Lung (tissue), 12 donors: Measurements from ENCODE around the gene ZFAND3. TPM values are rescaled to one million over a fixed set of nuclear protein-coding genes. Genes with fewer than 3 reads are reported as not detected.
A peak's percentile ranks its signal among the peaks of the same experiment; 100 is the strongest.

Experiments
- ATAC-seq: fragments of 200-7000 bp; cut with Tn5 transposase; one replicate; pipeline ENCODE4 v1.9.1; 2020; ENCODE audit warnings: moderate number of reproducible peaks; ENCODE audit not compliant: insufficient read depth, low FRiP score
- DNase-seq, 3 donors: peaks; one replicate each; pipeline ENCODE4 v3.0.0-alpha.2; 2013 to 2017
- H3K27ac ChIP-seq, 2 donors: one replicate each; pipeline ENCODE4 v1.5.1; 2013; ENCODE audit warnings: mild to moderate bottlenecking in 2 of 2, moderate library complexity in 2 of 2, control low read depth in 1 of 2, inconsistent platforms in 1 of 2, low read depth in 1 of 2, low read length in 1 of 2
- H3K27me3 ChIP-seq, 3 donors: one replicate each; pipeline ENCODE4 v1.5.1; 2013; ENCODE audit warnings: low read length in 2 of 3; ENCODE audit not compliant: control insufficient read depth in 3 of 3, insufficient read depth in 3 of 3
- H3K36me3 ChIP-seq, 4 donors: one replicate each; pipeline ENCODE4 v1.5.1; 2013; ENCODE audit warnings: low read length in 4 of 4, mild to moderate bottlenecking in 1 of 4, moderate library complexity in 1 of 4; ENCODE audit not compliant: control insufficient read depth in 4 of 4, insufficient read depth in 4 of 4
- H3K4me1 ChIP-seq, 5 donors: one replicate each; pipeline ENCODE4 v1.5.1; 2013; ENCODE audit warnings: low read length in 5 of 5, mild to moderate bottlenecking in 2 of 5, moderate library complexity in 1 of 5; ENCODE audit not compliant: control insufficient read depth in 5 of 5, insufficient read depth in 5 of 5
- H3K4me3 ChIP-seq: one replicate; pipeline ENCODE4 v1.5.1; 2013; ENCODE audit warnings: mild to moderate bottlenecking, control low read depth, moderate library complexity
- H3K9ac ChIP-seq, 2 donors: one replicate each; pipeline ENCODE4 v1.5.1; 2013; ENCODE audit warnings: low read length in 2 of 2, control low read depth in 1 of 2; ENCODE audit not compliant: insufficient read depth in 1 of 2
- H3K9me3 ChIP-seq, 4 donors: one replicate each; pipeline ENCODE4 v1.5.1; 2013; ENCODE audit warnings: low read length in 3 of 4, mild to moderate bottlenecking in 1 of 4, moderate library complexity in 1 of 4; ENCODE audit not compliant: control insufficient read depth in 4 of 4, insufficient read depth in 3 of 4
- CTCF ChIP-seq: IDR thresholded peaks from 2 replicates; pipeline ENCODE4 v1.5.1; 2012; ENCODE audit warnings: mild to moderate bottlenecking; ENCODE audit errors: control extremely low read depth, extremely low read depth
- WGBS, 2 donors: extraction: QIAGEN DNeasy Blood & Tissue Kit; methylation state at CpG; one replicate each; pipeline ENCODE4 v1.1.7; 2013; 5-methylcytosine and 5-hydroxymethylcytosine counted together
- polyA plus RNA-seq, 2 donors: library from polyadenylated mRNA; stranded (reverse); fragments of 200-250 nt; gene quantifications; one replicate each; pipeline ENCODE4 v1.2.1, GENCODE V29; 2013
- total RNA-seq, 2 donors: library from RNA; depleted of rRNA in 1 of 2; stranded (reverse); fragments of >200 nt in 1 of 2; gene quantifications; one replicate each; pipeline ENCODE4 v1.2.1, GENCODE V29; 2014 to 2021
- donor health status: control.
- donor health status: control.
- donor health status: Bipolar disorder and iron deficiency.
- donor health status: healthy.
- donor health status: DM: yes; HTN: yes; CAD: no.

ZFAND3 gene
- total and polyA plus RNA-seq, 4 donors, result 27.6 to 63.6 (median 51.3) TPM

DNA sequence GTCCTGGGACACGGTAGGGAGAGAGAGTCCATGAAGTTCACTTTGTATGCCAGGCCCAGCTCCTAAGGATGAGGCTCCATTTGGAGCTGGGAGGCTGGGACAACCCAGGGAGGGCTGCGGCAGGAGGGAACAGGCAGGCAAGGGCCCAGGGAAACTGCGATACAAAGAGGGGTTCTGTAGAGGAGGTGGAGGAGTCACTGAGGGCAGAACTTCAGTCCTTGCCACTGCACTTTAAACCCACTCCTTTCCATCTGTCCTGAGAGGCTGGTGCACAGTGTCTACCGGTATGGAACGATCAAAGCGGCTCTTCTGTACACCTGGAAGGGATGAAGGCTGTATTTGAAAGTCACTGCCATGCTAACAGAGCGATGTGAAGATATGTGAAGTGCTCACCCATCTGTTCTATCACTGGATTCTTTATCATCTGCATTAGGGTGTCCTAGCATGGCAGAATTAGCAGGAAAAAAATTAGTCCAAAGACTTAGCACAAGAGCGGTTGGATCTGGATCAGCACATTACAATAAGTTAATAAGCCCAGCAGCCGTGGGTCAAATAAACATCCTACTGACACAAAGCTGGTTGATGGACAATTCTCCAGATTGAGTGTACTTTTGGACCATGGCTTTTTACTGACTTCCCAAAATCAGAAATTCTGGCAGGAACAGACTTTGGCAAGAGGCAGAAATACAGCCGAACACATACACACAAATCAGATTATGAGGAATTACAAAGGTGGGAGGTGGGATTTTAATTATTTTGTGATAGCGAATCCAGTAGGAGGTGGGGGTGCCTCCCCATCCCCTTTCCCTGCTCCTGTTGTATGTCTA lies 20.9 kb upstream of the ZFAND3 start:
- H3K4me3 ChIP-seq, result no peak overlapping the region
- H3K36me3 ChIP-seq, result no peaks in the 10 kb centered on the region
- no peaks in the 10 kb centered on the region for H3K27me3 ChIP-seq
- no peaks in the 10 kb centered on the region for H3K9me3 ChIP-seq
- TF ChIP-seq CTCF, result no peak
- no peak overlapping the region for H3K27ac ChIP-seq
- no peak for ATAC-seq
- no peak overlapping the region for H3K9ac ChIP-seq
- peaks cover 0 to 3% (median 0%) of the 10 kb centered on the region in 5 donors for H3K4me1 ChIP-seq
- no peak for DNase-seq
- WGBS, 2 donors, result 89 to 95% methylated on average over 11 of the region's 11 CpGs

- no peak for ATAC-seq
Observed at GRCh38 chr6:37799263-37799644, 20.3 kb upstream of the ZFAND3 start.

GRCh38 chr6:37800703-37801604 lies 18.6 kb upstream of the ZFAND3 start:
- Histone ChIP-seq H3K27me3 (no peaks in the 10 kb centered on the region), H3K4me1 (peaks cover 0 to 3% (median 0%) of the 10 kb centered on the region in 5 donors), H3K27ac (no peak overlapping the region), H3K36me3 (no peaks in the 10 kb centered on the region), H3K4me3 (no peak overlapping the region), H3K9me3 (no peaks in the 10 kb centered on the region), H3K9ac (no peak overlapping the region)
- TF ChIP-seq CTCF, result no peak
- DNase-seq (no peak), ATAC-seq (no peak)
- 77 to 86% methylated on average over 10 of the region's 10 CpGs for WGBS, 2 donors

More at GRCh38 chr6:37799263-37799644, 20.3 kb upstream of the ZFAND3 start:
- Histone ChIP-seq H3K27me3 (no peaks in the 10 kb centered on the region), H3K4me1 (peaks cover 0 to 3% (median 0%) of the 10 kb centered on the region in 5 donors), H3K9me3 (no peaks in the 10 kb centered on the region), H3K36me3 (no peaks in the 10 kb centered on the region), H3K9ac (no peak overlapping the region), H3K4me3 (no peak overlapping the region), H3K27ac (no peak overlapping the region)
- TF ChIP-seq CTCF, result no peak
- peak in 1 of 3 donors; percentile 27 for DNase-seq
- WGBS, 2 donors, result 59 to 71% methylated on average over 5 of the region's 5 CpGs
